Islet of Langerhans (tissue), 1 donor: ENCODE data around the gene CFAP69.
A peak's percentile ranks its signal among the peaks of the same experiment; 100 is the strongest.
"Not testable (repeated sequence)": the region's sequence is repeated elsewhere in the genome, so short reads cannot be mapped to it uniquely, and the experiment has no call there.

Experiments
- FAIRE-seq: peaks from one replicate; lab custom pipeline; 2011; peaks lifted over from hg19 to GRCh38; lab: Jason Lieb, UNC

CFAP69 gene

GRCh38 chr7:90345016-90345415, 100.0 kb downstream of the CFAP69 start:
- no peak for FAIRE-seq

GRCh38 chr7:90345595-90346335, 100.8 kb downstream of the CFAP69 start:
- FAIRE-seq: no peak

- peak; percentile 72 for FAIRE-seq
These were observed 101.6 kb downstream of the CFAP69 start, which contains the start of gene GTPBP10 for GRCh38 chr7:90346336-90347125. Gene GTPBP10, plus strand, starts transcription at chr7:90346716. Its CDS starts 26 bp downstream, at chr7:90346742.

GRCh38 chr7:90347759-90348158, 102.8 kb downstream of the CFAP69 start:
- FAIRE-seq: no peak

GRCh38 chr7:90349305-90349704, 104.3 kb downstream of the CFAP69 start:
- FAIRE-seq: no peak

GRCh38 chr7:90350032-90350431, 105.1 kb downstream of the CFAP69 start:
- not testable (repeated sequence) for FAIRE-seq

- FAIRE-seq: no peak
These were observed 107.0 kb downstream of the CFAP69 start for GRCh38 chr7:90351987-90352386.
